Measurements from ENCODE around the gene POTEH.
"Not testable (repeated sequence)": the region's sequence is repeated elsewhere in the genome, so short reads cannot be mapped to it uniquely, and the experiment has no call there.

Gene POTEH

DNA sequence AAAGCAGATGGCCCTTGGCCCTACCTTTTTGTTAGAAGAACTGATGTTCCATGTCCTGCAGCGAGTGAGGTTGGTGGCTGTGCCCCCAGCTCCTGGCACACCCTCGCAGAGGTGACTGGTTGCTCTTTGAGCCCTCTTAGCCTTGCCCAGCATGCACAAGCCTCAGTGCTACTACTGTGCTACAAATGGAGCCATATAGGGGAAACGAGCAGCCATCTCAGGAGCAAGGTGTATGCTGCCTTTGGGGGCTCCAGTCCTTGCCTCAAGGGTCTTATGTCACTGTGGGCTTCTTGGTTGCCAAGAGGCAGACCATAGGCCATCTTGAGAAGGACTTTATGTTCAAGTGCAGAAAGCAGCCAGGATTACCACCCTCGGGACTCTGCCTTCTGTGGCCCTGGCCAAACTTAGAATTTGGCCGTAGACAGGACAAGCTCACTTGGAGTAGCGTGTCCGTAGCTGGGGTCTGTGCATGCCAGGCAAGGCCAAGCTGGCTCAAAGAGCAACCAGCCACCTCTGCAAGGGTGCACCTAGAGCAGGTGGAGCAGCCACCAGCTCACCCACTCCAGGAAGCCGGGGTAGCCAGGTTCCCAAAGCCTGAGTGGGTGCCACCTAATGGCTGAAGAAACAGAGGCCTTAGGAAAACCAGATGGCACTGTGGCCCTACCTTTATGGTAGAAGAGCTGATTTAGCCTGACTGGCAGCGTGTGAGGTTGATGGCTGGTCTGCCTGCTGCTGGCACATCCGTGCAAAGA, 48.5 kb downstream of the POTEH start:
- DNase-seq: not testable (repeated sequence)

DNA sequence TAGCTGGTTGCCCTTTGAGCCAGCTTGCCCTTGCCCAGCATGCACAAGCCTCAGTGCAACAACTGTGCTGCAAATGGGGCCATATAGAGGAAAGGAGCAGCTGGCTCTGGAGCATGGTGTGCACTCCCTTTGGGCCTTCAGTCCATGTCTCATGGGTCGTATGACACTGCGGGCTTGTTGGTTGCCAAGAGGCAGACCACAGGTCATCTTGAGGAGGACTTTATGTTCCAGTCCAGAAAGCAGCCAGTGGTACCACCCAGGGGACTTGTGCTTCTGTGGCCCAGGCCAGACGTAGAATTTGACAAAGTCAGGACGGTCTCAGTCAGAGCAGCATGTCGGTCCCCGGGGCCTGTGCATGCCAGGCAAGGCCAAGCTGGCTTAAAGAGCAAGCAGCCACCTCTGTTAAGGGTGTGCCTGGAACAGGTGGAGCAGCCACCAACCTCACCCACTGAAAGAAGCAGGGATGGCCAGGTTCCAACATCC, 49.1 kb downstream of the POTEH start:
- not testable (repeated sequence) for DNase-seq

DNA sequence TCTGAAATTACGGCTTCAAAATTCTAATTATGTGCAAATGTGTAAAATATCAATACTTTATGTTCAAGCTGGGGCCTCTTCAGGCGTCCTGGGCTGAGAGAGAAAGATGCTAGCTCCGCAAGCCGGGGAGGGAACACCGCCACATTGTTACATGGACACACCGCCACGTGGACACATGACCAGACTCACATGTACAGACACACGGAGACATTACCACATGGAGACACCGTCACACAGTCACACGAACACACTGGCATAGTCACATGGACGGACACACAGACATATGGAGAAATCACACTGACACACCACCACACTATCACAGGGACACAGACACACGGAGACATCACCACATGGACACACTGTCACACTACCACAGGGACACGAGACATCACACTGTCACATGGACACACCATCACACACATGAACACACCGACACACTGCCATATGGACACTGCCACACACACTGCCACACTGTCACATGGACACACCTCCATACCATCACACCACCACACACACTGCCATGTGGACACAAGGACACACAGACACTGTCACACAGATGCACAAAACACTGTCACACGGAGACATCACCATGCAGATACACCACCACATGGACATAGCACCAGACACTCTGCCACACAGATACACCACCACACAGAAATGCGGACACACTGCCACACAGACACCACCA, 58.0 kb downstream of the POTEH start:
- not testable (repeated sequence) for DNase-seq

DNA sequence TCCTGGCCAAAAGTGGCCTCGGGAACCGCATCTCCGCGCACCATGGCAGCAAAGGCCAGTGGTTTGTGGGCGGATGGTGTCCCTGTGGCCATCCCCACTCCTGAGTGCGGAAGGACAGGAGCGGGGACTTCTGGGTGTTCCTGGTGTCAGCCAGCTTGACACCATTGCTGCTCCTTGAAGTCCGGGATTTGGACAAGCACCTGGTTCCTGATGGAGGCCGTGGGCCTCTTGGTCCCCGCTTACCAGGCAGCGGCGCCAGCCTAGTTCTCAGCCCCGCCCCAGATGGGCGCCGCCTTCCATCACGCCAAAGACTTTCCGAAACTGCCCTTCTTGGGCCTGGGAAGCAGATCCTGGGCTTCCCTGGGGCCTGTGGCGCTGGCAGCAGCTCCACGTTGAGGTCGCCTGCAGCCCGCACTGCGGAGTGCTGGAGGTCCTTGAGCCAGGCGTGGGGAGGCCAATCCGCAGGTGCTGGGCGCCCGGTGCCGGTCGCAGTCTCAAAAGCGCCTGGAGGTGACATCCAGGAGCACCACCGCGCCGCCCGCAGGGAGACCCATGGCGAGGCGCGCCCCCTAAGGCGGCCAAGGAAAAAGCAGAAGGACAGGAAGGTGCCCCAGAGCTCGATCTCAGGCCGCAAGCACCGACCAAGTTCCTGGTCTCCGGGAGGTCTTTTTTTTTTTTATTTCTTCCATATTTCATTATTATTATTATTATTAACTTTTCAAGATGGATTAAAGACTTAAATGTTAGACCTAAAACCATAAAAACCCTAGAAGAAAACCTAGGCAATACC, 59.5 kb downstream of the POTEH start:
- not testable (repeated sequence) for DNase-seq

DNA sequence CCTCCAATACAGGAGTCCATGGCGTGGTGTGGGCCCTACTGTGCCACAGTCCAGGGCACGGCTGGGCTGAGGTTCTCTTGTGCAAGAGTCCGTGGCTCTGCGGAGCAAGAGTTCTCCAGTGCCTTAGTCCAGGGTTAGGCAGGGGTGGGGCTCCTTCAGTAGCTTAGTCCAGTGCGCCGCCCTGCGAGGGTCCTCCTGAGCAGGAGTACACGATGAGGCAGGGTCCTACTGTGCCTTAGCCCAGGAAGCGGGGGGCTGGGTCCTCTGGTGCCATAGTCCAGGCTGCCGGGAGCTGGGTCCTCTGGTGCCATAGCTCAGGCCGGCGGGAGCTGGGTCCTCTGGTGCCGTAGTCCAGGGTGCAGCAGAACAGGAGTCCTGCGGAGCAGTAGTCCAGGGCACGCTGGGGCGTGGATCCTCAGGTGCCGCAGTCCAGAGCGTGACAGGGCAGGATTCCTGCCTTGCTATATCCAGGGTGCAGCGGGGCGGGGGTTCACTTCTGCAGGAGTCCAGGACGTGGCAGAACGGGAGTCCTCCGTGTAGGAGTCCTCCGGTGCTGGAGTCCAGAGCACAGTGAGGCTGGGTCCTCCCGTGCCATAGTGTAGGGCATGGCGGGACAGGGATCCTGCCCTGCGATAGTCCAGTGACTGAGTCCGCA, 69.7 kb downstream of the POTEH start:
- not testable (repeated sequence) for DNase-seq

DNA sequence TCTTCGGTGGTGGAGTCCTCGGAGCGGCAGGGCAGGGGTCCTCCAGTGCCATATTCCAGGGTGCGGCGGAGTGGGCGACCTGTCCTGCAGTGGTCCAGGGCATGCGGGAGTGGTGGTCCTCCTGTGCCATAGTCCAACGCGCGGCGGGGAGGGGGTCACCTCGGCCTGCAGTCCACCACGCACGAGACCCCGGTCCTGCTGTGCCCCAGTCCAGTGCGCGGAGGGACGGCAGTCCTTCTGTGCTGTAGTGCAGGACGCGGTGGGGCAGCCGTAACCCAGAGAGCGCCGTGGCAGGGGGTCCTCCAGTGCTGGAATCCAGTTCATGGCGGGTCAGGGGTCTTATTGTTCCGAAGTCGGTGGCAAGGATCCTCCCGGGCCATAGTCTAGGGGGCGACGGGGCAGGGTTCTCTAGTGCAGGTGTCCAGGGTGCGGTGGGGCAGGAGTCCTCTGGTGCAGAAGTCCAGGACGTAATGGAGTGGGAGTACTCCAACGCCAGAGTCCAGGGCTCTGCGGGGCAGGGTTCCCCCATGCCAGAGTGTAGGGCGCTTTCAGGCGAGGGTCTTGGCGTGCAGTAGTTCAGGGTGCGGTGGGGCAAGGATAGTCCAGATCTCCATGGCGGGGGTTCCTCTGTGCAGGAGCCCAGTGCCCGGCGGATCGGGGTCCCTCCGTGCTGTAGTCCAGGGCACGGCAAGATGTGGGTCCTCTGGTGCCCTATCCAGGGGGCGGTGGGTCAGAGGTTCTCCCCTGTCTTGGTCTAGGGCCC, 70.7 kb downstream of the POTEH start:
- DNase-seq: not testable (repeated sequence)

DNA sequence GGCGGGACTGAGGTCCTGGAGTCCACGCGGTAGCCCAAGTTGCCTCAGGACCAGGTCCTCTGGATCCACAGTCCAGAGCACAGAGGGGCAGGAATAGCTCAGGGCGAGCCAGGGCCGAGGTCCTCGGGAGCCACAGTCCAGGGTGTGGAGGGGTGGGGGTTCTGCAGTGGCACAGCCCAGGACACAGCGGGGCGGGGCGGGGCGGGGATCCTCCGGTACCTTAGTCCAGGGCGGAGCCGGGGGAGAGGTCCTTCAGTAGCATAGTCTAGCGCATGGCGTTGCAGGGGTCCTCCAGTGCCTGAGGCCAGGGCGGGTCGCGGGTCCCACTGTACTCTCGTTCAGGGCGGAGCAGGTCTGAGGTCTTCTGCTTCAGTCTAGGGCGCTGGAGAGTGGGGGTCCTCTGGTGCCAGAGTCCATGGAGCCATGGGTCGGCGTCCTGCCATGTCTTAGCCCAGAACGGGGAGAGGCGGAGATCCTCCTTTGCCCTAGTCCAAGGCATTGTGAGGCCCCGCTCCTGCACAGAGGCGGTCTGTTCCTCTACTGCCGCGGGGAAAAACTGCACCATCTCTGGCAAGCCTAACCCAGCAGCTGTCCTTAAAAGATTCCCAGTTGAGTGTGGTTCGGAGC, 71.4 kb downstream of the POTEH start:
- DNase-seq: not testable (repeated sequence)

DNA sequence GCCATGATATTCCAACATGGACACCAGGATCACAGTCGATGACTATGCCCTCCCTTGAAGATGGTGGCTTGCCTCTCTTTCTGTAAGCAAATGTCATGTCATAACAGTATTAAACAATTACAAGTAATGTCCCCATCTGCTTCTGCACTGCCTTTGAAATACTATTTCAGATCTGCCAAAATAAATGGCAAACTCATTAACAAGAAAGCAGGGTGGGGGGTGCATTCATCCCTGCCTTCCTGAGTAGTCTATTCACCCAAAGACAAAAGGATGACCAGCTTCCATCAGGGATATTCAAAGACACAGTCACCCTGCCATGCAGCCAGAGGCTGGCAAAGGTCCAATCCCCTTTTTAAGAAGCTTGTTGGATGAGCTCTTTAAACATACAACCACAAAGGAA, 73.7 kb downstream of the POTEH start:
- DNase-seq: not testable (repeated sequence)
